GM23338 (cell line): ENCODE measurements around the gene RALBP1.

Experiments
- ETS1 ChIP-seq: IDR thresholded peaks from 2 replicates; pipeline ENCODE4 v1.6.1; 2016; ENCODE audit warnings: antibody characterized with exemption
- EZH2 ChIP-seq: fragments of 200-600 bp; sonication (generic); IDR thresholded peaks from one replicate; pipeline ENCODE4 v1.8.0; 2017; ENCODE audit warnings: antibody characterized with exemption, mild to moderate bottlenecking, low read depth; ENCODE audit not compliant: unreplicated experiment
- EZH2phosphoT487 ChIP-seq: fragments of 200-600 bp; sonication (generic); IDR thresholded peaks from one replicate; pipeline ENCODE4 v1.8.1; 2018; ENCODE audit warnings: antibody characterized with exemption; ENCODE audit not compliant: unreplicated experiment
- POLR2AphosphoS5 ChIP-seq: IDR thresholded peaks from 2 replicates; pipeline ENCODE4 v1.6.1; 2016; ENCODE audit warnings: antibody characterized with exemption, low read depth
- REST ChIP-seq: IDR thresholded peaks from one replicate; pipeline ENCODE4 v1.6.1; 2018; ENCODE audit warnings: antibody characterized with exemption; ENCODE audit not compliant: unreplicated experiment
- STAT1 ChIP-seq: IDR thresholded peaks from one replicate; pipeline ENCODE4 v1.6.1; 2016; ENCODE audit warnings: antibody characterized with exemption; ENCODE audit not compliant: unreplicated experiment
- TF ChIP-seq, protein P1 (sequence below), 2 experiments: fragments of 200-600 bp in 1 of 2; sonication (generic) in 1 of 2; conservative IDR thresholded peaks; 2 replicates each; pipeline versions ENCODE4 v1.5.1 to v1.6.1; 2016 to 2017; ENCODE audit warnings: antibody characterized with exemption in 2 of 2, low read depth in 2 of 2, mild to moderate bottlenecking in 2 of 2, moderate library complexity in 1 of 2

DNA sequence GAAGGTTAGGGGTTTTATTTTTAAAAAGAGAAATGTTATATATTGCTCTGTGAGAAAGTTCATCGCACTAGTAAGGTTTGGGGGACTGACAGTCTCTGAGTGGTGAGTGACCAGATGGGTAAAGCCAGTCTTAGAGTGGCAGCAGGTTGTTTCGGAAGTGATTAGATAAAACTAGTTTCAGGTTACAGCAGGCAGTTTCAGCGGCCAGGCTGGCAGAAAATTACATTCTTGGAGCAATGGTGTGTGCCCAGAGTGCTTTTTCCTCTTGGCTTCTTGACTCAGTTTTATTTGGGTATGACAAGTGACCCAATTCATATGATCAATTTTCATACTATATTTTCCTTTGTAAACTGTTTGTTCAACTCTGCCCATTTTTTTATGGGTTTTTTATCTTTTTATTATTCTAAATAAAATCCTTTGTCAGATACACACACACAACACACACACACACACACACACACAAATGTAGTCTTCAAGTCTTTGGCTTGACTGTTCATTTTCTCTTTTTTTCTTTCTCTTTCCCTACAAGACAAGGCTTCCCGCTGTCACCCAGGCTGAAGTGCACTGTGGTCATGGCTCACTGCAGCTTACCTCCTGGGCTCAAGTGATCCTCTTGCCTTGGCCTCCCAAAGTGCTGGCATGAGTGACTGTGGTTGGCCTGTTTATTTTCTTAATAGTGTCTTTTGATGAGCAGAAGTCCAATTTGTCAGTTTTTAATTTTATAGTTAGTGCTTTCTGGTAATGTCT lies 30.9 kb downstream of the RALBP1 start:
- TF ChIP-seq STAT1, result no peak
- TF ChIP-seq REST, result no peak
- TF ChIP-seq ETS1, result no peak
- TF ChIP-seq, protein P1, sequence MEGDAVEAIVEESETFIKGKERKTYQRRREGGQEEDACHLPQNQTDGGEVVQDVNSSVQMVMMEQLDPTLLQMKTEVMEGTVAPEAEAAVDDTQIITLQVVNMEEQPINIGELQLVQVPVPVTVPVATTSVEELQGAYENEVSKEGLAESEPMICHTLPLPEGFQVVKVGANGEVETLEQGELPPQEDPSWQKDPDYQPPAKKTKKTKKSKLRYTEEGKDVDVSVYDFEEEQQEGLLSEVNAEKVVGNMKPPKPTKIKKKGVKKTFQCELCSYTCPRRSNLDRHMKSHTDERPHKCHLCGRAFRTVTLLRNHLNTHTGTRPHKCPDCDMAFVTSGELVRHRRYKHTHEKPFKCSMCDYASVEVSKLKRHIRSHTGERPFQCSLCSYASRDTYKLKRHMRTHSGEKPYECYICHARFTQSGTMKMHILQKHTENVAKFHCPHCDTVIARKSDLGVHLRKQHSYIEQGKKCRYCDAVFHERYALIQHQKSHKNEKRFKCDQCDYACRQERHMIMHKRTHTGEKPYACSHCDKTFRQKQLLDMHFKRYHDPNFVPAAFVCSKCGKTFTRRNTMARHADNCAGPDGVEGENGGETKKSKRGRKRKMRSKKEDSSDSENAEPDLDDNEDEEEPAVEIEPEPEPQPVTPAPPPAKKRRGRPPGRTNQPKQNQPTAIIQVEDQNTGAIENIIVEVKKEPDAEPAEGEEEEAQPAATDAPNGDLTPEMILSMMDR (conservative IDR thresholded peaks at IDR 0.05; ENCODE audit: low read depth in 2 of 2), result no peak
- TF ChIP-seq POLR2AphosphoS5, result no peak
- TF ChIP-seq EZH2, result no peak
- no peak for TF ChIP-seq EZH2phosphoT487
